GM06990 (cell line): Measurements from ENCODE around the gene DST.

Source experiments
- DNase-seq: peaks from one replicate; pipeline ENCODE4 v3.0.0-alpha.2; 2011; ENCODE audit not compliant: insufficient read length; ENCODE audit errors: extremely low read depth
- H3K27me3 ChIP-seq: replicated peaks from 2 replicates; pipeline ENCODE4 v1.6.0; 2011; ENCODE audit warnings: low read length; ENCODE audit not compliant: control insufficient read depth, insufficient read depth
- H3K36me3 ChIP-seq: 2 replicates; pipeline ENCODE4 v1.5.1; 2011; ENCODE audit warnings: low read length; ENCODE audit not compliant: control insufficient read depth, insufficient read depth
- H3K4me3 ChIP-seq: replicated peaks from 2 replicates; pipeline ENCODE4 v1.5.1; 2011; ENCODE audit warnings: low read depth, mild to moderate bottlenecking, control low read depth, low read length
- TF ChIP-seq, protein P1 (sequence below): IDR thresholded peaks from 2 replicates; pipeline ENCODE4 v1.5.1; 2011; ENCODE audit warnings: low read length, control low read depth, mild to moderate bottlenecking, inconsistent platforms; ENCODE audit not compliant: insufficient read depth, poor library complexity, severe bottlenecking

The DST gene

DNA sequence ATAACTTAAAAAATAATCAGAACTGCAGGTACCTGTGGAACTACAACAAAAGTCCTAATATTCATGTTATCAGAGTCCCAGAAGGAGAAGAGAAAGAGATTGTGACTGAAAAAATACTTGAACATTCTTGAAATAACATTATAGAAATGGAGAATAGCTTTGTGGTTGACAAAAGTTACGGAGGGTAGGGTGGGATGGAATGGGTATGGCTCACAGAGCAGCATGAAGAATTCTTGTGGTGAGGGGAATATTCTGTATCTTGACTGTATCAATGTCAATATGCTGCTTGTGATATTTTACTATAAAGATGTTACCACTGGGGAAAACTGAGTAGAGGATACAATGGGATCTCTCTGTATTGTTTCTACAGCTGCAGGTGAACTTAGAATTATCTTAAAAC, 122.5 kb downstream of the DST start:
- TF ChIP-seq, protein P1, sequence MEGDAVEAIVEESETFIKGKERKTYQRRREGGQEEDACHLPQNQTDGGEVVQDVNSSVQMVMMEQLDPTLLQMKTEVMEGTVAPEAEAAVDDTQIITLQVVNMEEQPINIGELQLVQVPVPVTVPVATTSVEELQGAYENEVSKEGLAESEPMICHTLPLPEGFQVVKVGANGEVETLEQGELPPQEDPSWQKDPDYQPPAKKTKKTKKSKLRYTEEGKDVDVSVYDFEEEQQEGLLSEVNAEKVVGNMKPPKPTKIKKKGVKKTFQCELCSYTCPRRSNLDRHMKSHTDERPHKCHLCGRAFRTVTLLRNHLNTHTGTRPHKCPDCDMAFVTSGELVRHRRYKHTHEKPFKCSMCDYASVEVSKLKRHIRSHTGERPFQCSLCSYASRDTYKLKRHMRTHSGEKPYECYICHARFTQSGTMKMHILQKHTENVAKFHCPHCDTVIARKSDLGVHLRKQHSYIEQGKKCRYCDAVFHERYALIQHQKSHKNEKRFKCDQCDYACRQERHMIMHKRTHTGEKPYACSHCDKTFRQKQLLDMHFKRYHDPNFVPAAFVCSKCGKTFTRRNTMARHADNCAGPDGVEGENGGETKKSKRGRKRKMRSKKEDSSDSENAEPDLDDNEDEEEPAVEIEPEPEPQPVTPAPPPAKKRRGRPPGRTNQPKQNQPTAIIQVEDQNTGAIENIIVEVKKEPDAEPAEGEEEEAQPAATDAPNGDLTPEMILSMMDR, result no peak
- H3K27me3 ChIP-seq, result no peaks in the 10 kb centered on the region
- peaks cover 4% of the 10 kb centered on the region for H3K36me3 ChIP-seq
- no peak for DNase-seq
- no peak overlapping the region for H3K4me3 ChIP-seq

DNA sequence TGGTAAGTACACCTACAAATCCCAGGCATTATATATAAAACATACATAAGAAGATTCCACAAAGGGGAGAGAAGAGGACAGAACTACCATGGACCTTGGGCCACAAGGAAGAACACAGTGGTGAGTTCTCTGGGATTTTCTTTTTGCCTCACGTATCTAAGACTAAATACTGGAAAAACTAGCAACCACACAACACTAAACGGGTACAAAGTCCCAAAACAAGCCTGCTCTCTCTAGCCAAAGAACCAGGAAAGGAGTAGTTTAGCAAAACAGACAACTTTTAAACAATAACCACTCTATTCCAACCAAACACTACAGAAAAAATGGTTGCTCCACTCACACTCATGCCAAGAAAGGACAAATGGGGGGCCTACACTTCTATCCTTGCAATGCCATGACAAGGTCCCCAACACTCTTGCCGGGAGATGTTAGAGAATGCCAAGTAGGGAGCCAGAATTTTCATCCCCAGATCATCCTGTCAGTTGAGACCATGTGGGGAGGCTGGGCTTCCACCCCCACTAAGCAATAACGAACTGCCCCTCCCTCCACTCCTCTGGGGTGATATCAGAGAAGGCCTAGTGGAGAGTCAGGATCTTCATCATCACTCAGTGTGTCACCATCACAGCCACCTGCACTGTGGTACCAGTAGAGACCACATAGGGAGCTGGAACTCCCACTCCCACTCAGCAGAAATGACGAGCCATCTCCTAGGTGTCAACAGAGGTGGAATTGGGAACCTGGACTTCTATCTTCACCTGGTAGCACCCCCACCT, 123.5 kb downstream of the DST start:
- no peak for DNase-seq
- Histone ChIP-seq H3K27me3 (no peaks in the 10 kb centered on the region), H3K36me3 (peaks cover 4% of the 10 kb centered on the region), H3K4me3 (no peak overlapping the region)
- TF ChIP-seq, protein P1, result no peak

DNA sequence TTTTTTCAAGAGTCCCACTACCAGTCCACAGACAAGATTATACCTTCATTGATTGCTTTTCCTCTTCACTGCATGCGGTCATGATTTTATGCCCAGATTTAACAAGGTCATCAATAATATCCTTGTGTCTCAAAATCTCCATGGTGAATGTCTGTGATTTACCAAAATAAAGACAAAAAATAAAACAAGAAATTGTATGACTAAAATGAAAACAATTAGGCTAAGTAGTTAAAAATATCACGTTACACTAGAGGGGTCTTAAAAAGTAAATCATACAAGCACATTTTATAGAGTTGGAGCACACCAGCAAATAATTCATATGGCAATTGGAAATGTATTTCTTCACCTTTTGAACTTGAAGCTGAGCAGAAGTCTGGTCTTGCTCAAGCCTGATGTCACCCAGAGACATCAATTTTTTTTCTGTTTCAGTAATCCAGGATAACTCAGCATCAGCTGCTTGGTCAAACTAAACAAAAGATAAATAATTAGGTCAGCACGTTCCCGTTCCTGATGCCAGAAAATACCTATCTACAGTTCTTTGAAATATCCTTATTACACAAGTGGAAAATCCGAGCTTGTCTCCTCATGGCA, 125.4 kb downstream of the DST start:
- no peak overlapping the region for H3K4me3 ChIP-seq
- TF ChIP-seq, protein P1, result no peak
- H3K36me3 ChIP-seq, result peaks cover 6% of the 10 kb centered on the region
- H3K27me3 ChIP-seq, result no peaks in the 10 kb centered on the region
- no peak for DNase-seq

DNA sequence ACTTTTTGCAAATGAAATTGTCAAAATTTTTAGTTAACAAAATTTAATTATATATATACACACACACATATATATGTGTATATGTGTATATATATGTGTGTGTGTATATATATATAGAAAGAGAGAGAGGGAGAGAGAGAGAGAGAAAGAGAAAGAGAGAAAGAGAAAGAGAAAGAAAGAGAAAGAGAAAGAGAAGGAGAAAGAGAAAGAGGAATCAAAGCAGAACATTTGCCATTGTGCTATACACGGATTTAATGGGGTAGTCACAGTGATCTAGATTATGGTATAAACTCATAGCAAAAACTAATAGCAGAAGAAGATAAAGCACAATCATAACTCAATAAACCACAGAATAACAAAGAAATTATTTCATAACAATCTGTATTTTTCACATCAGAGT, 126.7 kb downstream of the DST start:
- H3K36me3 ChIP-seq, result peaks cover 10% of the 10 kb centered on the region
- no peaks in the 10 kb centered on the region for H3K27me3 ChIP-seq
- TF ChIP-seq, protein P1, result no peak
- DNase-seq, result no peak
- H3K4me3 ChIP-seq, result no peak overlapping the region

DNA sequence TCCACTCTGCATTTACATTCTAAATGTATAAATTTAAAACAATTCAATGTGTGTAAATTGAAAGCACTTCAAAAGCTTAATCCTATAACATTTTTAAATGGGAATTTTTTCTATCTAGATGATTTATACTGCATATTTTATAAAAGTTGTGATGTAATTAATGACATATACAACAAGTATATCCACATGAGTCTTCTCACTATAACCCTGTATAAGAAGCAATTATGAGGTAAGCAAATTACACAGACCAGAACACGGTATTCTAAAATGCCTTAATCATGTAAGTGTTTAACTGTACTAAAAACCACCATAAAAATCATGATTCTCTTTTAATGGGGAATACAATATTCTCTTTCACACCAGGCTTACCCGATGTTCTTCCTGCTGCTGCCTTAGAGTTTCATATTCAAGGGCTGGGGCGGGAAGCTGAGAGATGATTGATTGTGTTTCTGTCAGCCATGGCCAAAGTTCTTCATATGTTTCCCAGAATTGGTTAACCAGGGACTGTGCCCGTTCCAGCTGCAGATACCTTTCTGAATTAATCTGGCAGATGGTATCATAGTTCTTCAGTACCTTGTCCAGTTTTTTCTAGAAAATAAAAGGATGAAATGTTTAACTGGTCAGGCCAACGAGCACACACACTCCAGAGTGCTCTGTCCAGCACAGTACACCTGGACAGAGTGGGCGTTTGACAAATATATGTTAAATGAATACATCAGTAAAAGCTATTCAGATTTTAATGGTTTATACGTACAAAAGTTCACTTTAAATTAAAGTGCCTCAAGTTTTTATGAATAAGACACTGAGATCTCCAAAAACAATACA, 127.4 kb downstream of the DST start:
- peaks cover 10% of the 10 kb centered on the region for H3K36me3 ChIP-seq
- TF ChIP-seq, protein P1, result no peak
- no peak for DNase-seq

More for the DNA sequence above, 127.4 kb downstream of the DST start:
- Histone ChIP-seq H3K27me3 (no peaks in the 10 kb centered on the region), H3K4me3 (no peak overlapping the region)
